ENCODE results near the gene MRPS18B. TPM values are rescaled to one million over a fixed set of nuclear protein-coding genes. Genes with fewer than 3 reads are reported as not detected.

MRPS18B gene
- total and polyA plus RNA-seq, 2 of the 13 experiments (the other 11 are each of a cell fraction or from before 2014, with no cell fraction given): 125 to 131 TPM

GRCh38 chr6:30647242-30648116, 29.8 kb downstream of the MRPS18B start (continued):
- TF ChIP-seq ZKSCAN5 (CRISPR knock-in tag; IDR thresholded peaks at IDR 0.05) (no peak; the same call in 1 of the 2 replicates), NBN (conservative IDR thresholded peaks at IDR 0.05) (no peak), PHF5A (CRISPR knock-in tag; IDR thresholded peaks at IDR 0.05; ENCODE audit: low read depth, unreplicated experiment) (peak; percentile 4), ZBTB39 (CRISPR knock-in tag; IDR thresholded peaks at IDR 0.05) (peak; percentile 91), MATR3 (CRISPR knock-in tag; IDR thresholded peaks at IDR 0.05) (no peak), ZNF292 (CRISPR knock-in tag; IDR thresholded peaks at IDR 0.05; ENCODE audit: borderline replicate concordance, low read depth) (0 out of 2 replicates have a peak, but pooled peaks have one; percentile 41), ZXDC (CRISPR knock-in tag; IDR thresholded peaks at IDR 0.05) (peak; percentile 96), HMG20B (CRISPR knock-in tag; conservative IDR thresholded peaks at IDR 0.05) (no peak; the same call in 1 of the 2 replicates), ZBTB26 (CRISPR knock-in tag; IDR thresholded peaks at IDR 0.05; ENCODE audit: borderline replicate concordance) (peak; percentile 50), TP53 (CRISPR knock-in tag; conservative IDR thresholded peaks at IDR 0.05) (peak; percentile 85; the same call in 1 of the 2 replicates), ZSCAN5A (CRISPR knock-in tag; IDR thresholded peaks at IDR 0.05; ENCODE audit: borderline replicate concordance) (no peak; the same call in 1 of the 2 replicates), ZNF235 (CRISPR knock-in tag; IDR thresholded peaks at IDR 0.05; ENCODE audit: borderline replicate concordance) (peak; percentile 39; the same call in 1 of the 2 replicates), HMGXB4 (CRISPR knock-in tag; IDR thresholded peaks at IDR 0.05; ENCODE audit: borderline replicate concordance in 1 of 2, low read depth in 1 of 2) (peak; percentile 96 to 97), ZNF589 (CRISPR knock-in tag; conservative IDR thresholded peaks at IDR 0.05) (0 out of 2 replicates have a peak, but pooled peaks have one; percentile 70), ZBTB33 (CRISPR knock-in tag; IDR thresholded peaks at IDR 0.05) (peak; percentile 15)

Data from HepG2 (cell line).